SU-DHL-6 (cell line): Measurements from ENCODE around the gene RGS18.

ENCODE experiments used
- H2AFZ ChIP-seq: fragments of 200-600 bp; sonication (generic); 2 replicates; pipeline ENCODE4 v1.6.1; 2014; ENCODE audit warnings: low read depth, mild to moderate bottlenecking, moderate library complexity, mixed read lengths, antibody characterized with exemption, low read length; ENCODE audit not compliant: severe bottlenecking
- H3F3A ChIP-seq: fragments of 200-600 bp; shearing (Covaris generic); 2 replicates; pipeline ENCODE4 v1.6.0; 2016; ENCODE audit warnings: antibody characterized with exemption, mild to moderate bottlenecking; ENCODE audit not compliant: insufficient read depth
- H3K27ac ChIP-seq: fragments of 200-600 bp; sonication (generic); 2 replicates; pipeline ENCODE4 v1.5.1; 2016; ENCODE audit warnings: low read depth, mild to moderate bottlenecking, low read length, moderate library complexity, mixed read lengths
- H3K27me3 ChIP-seq: fragments of 200-600 bp; sonication (generic), shearing (Covaris generic); 2 replicates; pipeline ENCODE4 v1.6.0; 2014; ENCODE audit warnings: mild to moderate bottlenecking, low read length
- H3K36me3 ChIP-seq: fragments of 200-600 bp; sonication (generic); 2 replicates; pipeline ENCODE4 v1.6.1; 2014; ENCODE audit warnings: mild to moderate bottlenecking, low read length, mixed read lengths
- H3K4me2 ChIP-seq: fragments of 300-600, 200-600 bp; shearing (Covaris generic), sonication (generic); 2 replicates; pipeline ENCODE4 v1.6.0; 2014; ENCODE audit warnings: low read length, low read depth, mild to moderate bottlenecking; ENCODE audit not compliant: poor library complexity, severe bottlenecking
- H3K4me3 ChIP-seq: fragments of 200-600 bp; sonication (generic); 2 replicates; pipeline ENCODE4 v1.5.1; 2014; ENCODE audit warnings: antibody characterized with exemption, low read length, mild to moderate bottlenecking, mixed read lengths; ENCODE audit not compliant: insufficient read depth, poor library complexity, severe bottlenecking
- H3K79me2 ChIP-seq: fragments of 200-600 bp; sonication (generic); 2 replicates; pipeline ENCODE4 v1.6.1; 2014; ENCODE audit warnings: mild to moderate bottlenecking, low read length, moderate library complexity; ENCODE audit not compliant: insufficient read depth
- H3K9ac ChIP-seq: fragments of 200-600 bp; sonication (generic); 2 replicates; pipeline ENCODE4 v1.7.0; 2014; ENCODE audit warnings: mild to moderate bottlenecking, low read length
- H3K9me2 ChIP-seq: fragments of 200-600 bp; sonication (generic); replicated peaks from 2 replicates; pipeline ENCODE4 v1.6.1; 2014; ENCODE audit warnings: low read length; ENCODE audit not compliant: insufficient read depth
- H3K9me3 ChIP-seq: fragments of 200-600 bp; sonication (generic); 2 replicates; pipeline ENCODE4 v1.6.1; 2014; ENCODE audit warnings: low read length, mixed read lengths; ENCODE audit not compliant: insufficient read depth
- H4K20me1 ChIP-seq: fragments of 200-600 bp; sonication (generic); 2 replicates; pipeline ENCODE4 v1.6.1; 2014; ENCODE audit warnings: low read depth, mild to moderate bottlenecking, antibody characterized with exemption, low read length, moderate library complexity, mixed read lengths
- CTCF ChIP-seq: fragments of 200-600 bp; sonication (generic); IDR thresholded peaks from one replicate; pipeline ENCODE4 v1.5.1; 2017; ENCODE audit warnings: antibody characterized with exemption, mild to moderate bottlenecking, low read length, moderate library complexity; ENCODE audit not compliant: insufficient read depth, poor library complexity, severe bottlenecking
- EZH2phosphoT487 ChIP-seq: fragments of 200-600 bp; sonication (generic), shearing (Covaris generic); conservative IDR thresholded peaks from 2 replicates; pipeline ENCODE4 v1.6.1; 2018; ENCODE audit warnings: mild to moderate bottlenecking, antibody characterized with exemption, low read length, moderate library complexity, mixed read lengths

RGS18 gene

GRCh38 chr1:192147221-192147620 lies 11.0 kb upstream of the RGS18 start:
- Histone ChIP-seq H3K4me2 (no peak overlapping the region), H3K36me3 (no peaks in the 10 kb centered on the region), H2AFZ (no peak overlapping the region), H3F3A (no peaks in the 10 kb centered on the region), H3K9me3 (no peaks in the 10 kb centered on the region), H3K27me3 (no peaks in the 10 kb centered on the region), H3K27ac (no peak overlapping the region), H3K9ac (no peak overlapping the region), H4K20me1 (no peaks in the 10 kb centered on the region), H3K79me2 (no peaks in the 10 kb centered on the region), H3K4me3 (no peak overlapping the region), H3K9me2 (no peaks in the 10 kb centered on the region)
- TF ChIP-seq EZH2phosphoT487 (no peak), CTCF (no peak)

- no peaks in the 10 kb centered on the region for H3K36me3 ChIP-seq
- no peak overlapping the region for H3K27ac ChIP-seq
- no peak overlapping the region for H3K4me3 ChIP-seq
- H3K9me2 ChIP-seq = no peaks in the 10 kb centered on the region
- no peaks in the 10 kb centered on the region for H3K79me2 ChIP-seq
- no peaks in the 10 kb centered on the region for H3K9me3 ChIP-seq
- H3K4me2 ChIP-seq = no peak overlapping the region
- TF ChIP-seq CTCF = no peak
- no peaks in the 10 kb centered on the region for H3K27me3 ChIP-seq
- H3K9ac ChIP-seq = no peak overlapping the region
- no peaks in the 10 kb centered on the region for H3F3A ChIP-seq
- H2AFZ ChIP-seq = no peak overlapping the region
- H4K20me1 ChIP-seq = no peaks in the 10 kb centered on the region
These were observed 10.6 kb upstream of the RGS18 start for GRCh38 chr1:192147696-192148095.

- H3K79me2 ChIP-seq = no peaks in the 10 kb centered on the region
- H3K9ac ChIP-seq = no peak overlapping the region
- no peak overlapping the region for H3K4me2 ChIP-seq
- no peak overlapping the region for H3K4me3 ChIP-seq
- no peaks in the 10 kb centered on the region for H3K9me3 ChIP-seq
- no peak overlapping the region for H3K27ac ChIP-seq
- H3K27me3 ChIP-seq = no peaks in the 10 kb centered on the region
- TF ChIP-seq EZH2phosphoT487 (no peak), CTCF (no peak)
- H3K36me3 ChIP-seq = no peaks in the 10 kb centered on the region
- H3F3A ChIP-seq = no peaks in the 10 kb centered on the region; the same call in 1 of the 2 replicates
- H2AFZ ChIP-seq = no peak overlapping the region
- no peaks in the 10 kb centered on the region for H3K9me2 ChIP-seq
- H4K20me1 ChIP-seq = no peaks in the 10 kb centered on the region
These were observed 7.1 kb upstream of the RGS18 start for GRCh38 chr1:192151176-192151575.

GRCh38 chr1:192153276-192153675 lies 5.0 kb upstream of the RGS18 start:
- Histone ChIP-seq H3K9ac (no peak overlapping the region), H2AFZ (no peak overlapping the region), H3K9me3 (no peaks in the 10 kb centered on the region), H3K4me3 (no peak overlapping the region), H3K27me3 (no peaks in the 10 kb centered on the region), H3K9me2 (no peaks in the 10 kb centered on the region), H3K4me2 (peak overlapping the region; percentile 99), H3K36me3 (no peaks in the 10 kb centered on the region), H4K20me1 (no peaks in the 10 kb centered on the region), H3K79me2 (no peaks in the 10 kb centered on the region), H3K27ac (no peak overlapping the region), H3F3A (peaks cover 9% of the 10 kb centered on the region)
- TF ChIP-seq CTCF (no peak), EZH2phosphoT487 (no peak)
